PC-9 (cell line): ENCODE data around the gene ABHD5. TPM values are rescaled to one million over a fixed set of nuclear protein-coding genes. Genes with fewer than 3 reads are reported as not detected.
A peak's percentile ranks its signal among the peaks of the same experiment; 100 is the strongest.

Experiments
- Bru-seq: library from RNA; stranded (reverse); fragments of 400-500 nt; gene quantifications from one replicate; lab custom pipeline; 2021; lab: Mats Ljungman, UMichigan
- BruChase-seq, 2 experiments: library from RNA; stranded (reverse); fragments of 400-500 nt; gene quantifications; one replicate each; lab custom pipeline; 2021; lab: Mats Ljungman, UMichigan
- BruUV-seq: library from RNA; stranded (reverse); fragments of 400-500 nt; replicated peaks from 2 replicates; lab custom pipeline; 2021; lab: Mats Ljungman, UMichigan
- CTCF ChIA-PET: fragments of 300-600 bp; sonication (Branson Sonifier 250); formaldehyde crosslinking; loops from one replicate; lab custom pipeline; 2022; ENCODE audit warnings: antibody characterized with exemption; lab: Charles Lee
- POLR2A ChIA-PET: fragments of 300-600 bp; sonication (Branson Sonifier 250); formaldehyde crosslinking; loops from one replicate; lab custom pipeline; 2022; ENCODE audit warnings: antibody characterized with exemption; ENCODE audit not compliant: unreplicated experiment; lab: Charles Lee
- DNase-seq, 2 experiments: peaks; one replicate each; pipeline versions ENCODE4 v3.0.0 to v3.0.0-alpha.2; 2015 to 2022; ENCODE audit warnings: mixed read lengths in 1 of 2
- H2AFZ ChIP-seq: fragments of 200-600 bp; sonication (generic); 2 replicates; pipeline ENCODE4 v1.8.1; 2017; ENCODE audit warnings: antibody characterized with exemption
- H3F3A ChIP-seq: fragments of 200-600 bp; sonication (generic); 2 replicates; pipeline ENCODE4 v1.8.1; 2017; ENCODE audit warnings: antibody characterized with exemption, mild to moderate bottlenecking, low read depth; ENCODE audit not compliant: insufficient read depth
- H3K27ac ChIP-seq: fragments of 200-600 bp; sonication (generic); 2 replicates; pipeline ENCODE4 v1.6.1; 2016; ENCODE audit warnings: mixed run types
- H3K27me3 ChIP-seq: fragments of 200-600 bp; sonication (generic); 2 replicates; pipeline ENCODE4 v1.6.1; 2016; ENCODE audit warnings: low read depth, mixed run types; ENCODE audit not compliant: insufficient read depth
- H3K36me3 ChIP-seq: fragments of 200-600 bp; sonication (generic); 2 replicates; pipeline ENCODE4 v1.6.1; 2016; ENCODE audit warnings: low read depth, mixed run types
- H3K4me1 ChIP-seq: fragments of 200-600 bp; sonication (generic); replicated peaks from 2 replicates; pipeline ENCODE4 v1.6.1; 2016; ENCODE audit warnings: mixed run types; ENCODE audit not compliant: insufficient read depth
- H3K4me2 ChIP-seq: fragments of 200-600 bp; sonication (generic); 2 replicates; pipeline ENCODE4 v1.6.1; 2017; ENCODE audit warnings: mixed run types
- H3K4me3 ChIP-seq: fragments of 200-600 bp; sonication (generic); 2 replicates; pipeline ENCODE4 v1.6.1; 2016; ENCODE audit warnings: mixed run types
- H3K79me2 ChIP-seq: fragments of 200-600 bp; sonication (generic); 2 replicates; pipeline ENCODE4 v1.6.1; 2017; ENCODE audit warnings: low read depth, mixed run types
- H3K9me2 ChIP-seq: fragments of 200-600 bp; sonication (generic); 2 replicates; pipeline ENCODE4 v1.8.1; 2017; ENCODE audit warnings: mild to moderate bottlenecking; ENCODE audit not compliant: insufficient read depth
- H3K9me3 ChIP-seq: fragments of 200-600 bp; sonication (generic); 2 replicates; pipeline ENCODE4 v1.8.1; 2016; ENCODE audit warnings: low read depth; ENCODE audit not compliant: insufficient read depth
- H4K20me1 ChIP-seq: fragments of 200-600 bp; sonication (generic); 2 replicates; pipeline ENCODE4 v1.8.1; 2017; ENCODE audit not compliant: insufficient read depth
- CTCF ChIP-seq: fragments of 200-600 bp; sonication (generic); conservative IDR thresholded peaks from 2 replicates; pipeline ENCODE4 v1.6.1; 2017; ENCODE audit warnings: mixed run types, antibody characterized with exemption, mild to moderate bottlenecking, moderate library complexity
- EZH2 ChIP-seq: fragments of 200-600 bp; sonication (generic); IDR thresholded peaks from 2 replicates; pipeline ENCODE4 v1.8.0; 2017; ENCODE audit warnings: antibody characterized with exemption, low read depth
- intact Hi-C: fragments of 100-400 bp; cut with micrococcal nuclease; formaldehyde crosslinking; loops from one replicate; pipeline ENCODE4 v1.10.0; 2022; ENCODE audit not compliant: unreplicated experiment
- long read RNA-seq: library from polyadenylated mRNA; stranded (forward); transcript quantifications from one replicate; pipeline ENCODE4 v2.0.0, GENCODE V29; 2022
- total RNA-seq: library from RNA; stranded (reverse); gene quantifications from 2 replicates; pipeline ENCODE4 v1.2.3, GENCODE V29; 2021

Gene ABHD5
- total RNA-seq (16.1 and 19.9 TPM in 2 replicates), Bru-seq, nascent RNA (percentile 79 among the genes with signal in this experiment), BruChase-seq, experiment 1, labeled RNA remaining after a 2-hour chase (percentile 72 among the genes with signal in this experiment), BruChase-seq, experiment 2, labeled RNA remaining after a 6-hour chase (percentile 85 among the genes with signal in this experiment)
- long read RNA-seq, full-length matches to known transcripts, result 20 of 25 reads
- long read RNA-seq, partial matches to known transcripts, result 0 of 25 reads
- long read RNA-seq, other reads (novel, unspliced or antisense), result 5 of 25 reads

GRCh38 chr3:43690400-43691119 lies at the start of gene ABHD5:
TSS of gene ABHD5 (plus strand) at chr3:43690938. CDS start at chr3:43690993, 55 bp downstream.
- ChIA-PET CTCF (interaction anchor here (0.6 to 0.7 kb wide), 5 partner anchors 18 to 508 kb away, joined by 3 to 12 read pairs (median 4); partner anchors contain the start of gene ANO10), POLR2A (interaction anchor here (0.7 to 1.0 kb wide), 4 partner anchors 52 to 134 kb away, joined by 3 to 23 read pairs (median 9); no protein-coding TSS in a partner anchor)
- intact Hi-C loops, result loop anchor here (1.0 to 5.0 kb wide), 9 partner anchors 52 to 507 kb away; partner anchors contain the start of gene ANO10
- Histone ChIP-seq H3K9me2 (no peaks in the 10 kb centered on the region), H3K9me3 (no peaks in the 10 kb centered on the region), H3K4me3 (peak within 1 kb of the TSS; percentile 68), H3K4me2 (peak within 1 kb of the TSS; percentile 99), H2AFZ (peak within 1 kb of the TSS; percentile 96), H3K36me3 (no peaks in the 10 kb centered on the region), H3K27me3 (no peaks in the 10 kb centered on the region), H3K27ac (peak within 1 kb of the TSS; percentile 88), H3F3A (peaks cover 21% of the 10 kb centered on the region), H4K20me1 (no peaks in the 10 kb centered on the region), H3K4me1 (peaks cover 50% of the 10 kb centered on the region), H3K79me2 (peaks cover 42% of the 10 kb centered on the region)
- DNase-seq, result peak; percentile 84 to 90
- TF ChIP-seq EZH2, result no peak
- TF ChIP-seq CTCF, result no peak; the same call in 1 of the 2 replicates
- BruUV-seq, result no TSS peak

GRCh38 chr3:43641306-43642114 lies 49.2 kb upstream of the ABHD5 start:
- no peak overlapping the region for H2AFZ ChIP-seq
- POLR2A ChIA-PET, result no interaction called here

More at GRCh38 chr3:43641306-43642114, 49.2 kb upstream of the ABHD5 start:
- intact Hi-C loops, result no loop called here
- H3F3A ChIP-seq, result peaks cover 15% of the 10 kb centered on the region
- no peak overlapping the region for H3K4me3 ChIP-seq
- no peak overlapping the region for H3K4me2 ChIP-seq
- peaks cover 23% of the 10 kb centered on the region for H3K4me1 ChIP-seq
- CTCF ChIA-PET, result no interaction called here
- no peaks in the 10 kb centered on the region for H3K79me2 ChIP-seq
- H3K36me3 ChIP-seq, result no peaks in the 10 kb centered on the region
- BruUV-seq, result no TSS peak
- TF ChIP-seq EZH2 (no peak), CTCF (no peak)
- no peaks in the 10 kb centered on the region for H3K9me2 ChIP-seq
- no peak for DNase-seq
- H4K20me1 ChIP-seq, result no peaks in the 10 kb centered on the region
- no peak overlapping the region for H3K27ac ChIP-seq
- no peaks in the 10 kb centered on the region for H3K9me3 ChIP-seq
- H3K27me3 ChIP-seq, result no peaks in the 10 kb centered on the region
